ENCODE measurements around the gene CHN2.

DNA sequence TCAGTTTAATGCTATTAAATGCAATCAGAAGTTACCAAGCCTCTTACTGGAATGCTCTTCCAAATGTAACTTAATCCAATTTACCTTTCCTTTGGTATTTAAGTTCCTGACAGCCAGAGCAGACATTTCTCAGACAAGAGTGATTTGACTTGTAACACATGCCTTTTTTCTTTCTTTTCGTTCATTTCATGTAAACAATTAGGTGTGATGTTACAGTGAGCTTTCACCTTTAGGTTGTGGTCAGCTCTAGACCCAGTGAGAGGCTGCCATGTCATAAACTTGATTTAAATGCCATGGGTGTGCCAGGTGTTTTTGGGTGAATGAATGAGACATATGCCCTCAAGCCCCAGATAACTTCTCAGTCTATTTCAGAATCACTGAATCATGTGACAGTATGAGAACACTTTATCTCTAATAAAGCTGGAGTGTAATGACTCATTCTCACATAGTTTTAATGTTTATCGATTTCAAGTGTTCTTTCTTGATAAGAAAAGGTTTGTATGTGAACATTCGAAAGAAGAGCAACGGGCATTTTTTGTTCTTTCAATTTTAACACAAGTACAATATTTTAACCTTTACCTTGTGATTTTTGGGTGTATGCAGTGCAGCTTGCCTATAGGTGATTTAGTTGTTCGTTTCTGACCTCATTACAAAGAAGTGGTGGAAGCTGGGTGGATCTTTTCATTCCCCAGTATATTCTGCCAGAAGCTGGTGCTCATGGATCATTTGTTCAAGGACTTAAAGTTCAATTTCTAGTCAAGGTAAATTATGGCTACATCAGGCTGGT, 61.5 kb downstream of the CHN2 start:
- TF ChIP-seq MXI1 (IDR thresholded peaks at IDR 0.05; ENCODE audit: low read depth, low read length), result no peak
- TF ChIP-seq, protein P1, sequence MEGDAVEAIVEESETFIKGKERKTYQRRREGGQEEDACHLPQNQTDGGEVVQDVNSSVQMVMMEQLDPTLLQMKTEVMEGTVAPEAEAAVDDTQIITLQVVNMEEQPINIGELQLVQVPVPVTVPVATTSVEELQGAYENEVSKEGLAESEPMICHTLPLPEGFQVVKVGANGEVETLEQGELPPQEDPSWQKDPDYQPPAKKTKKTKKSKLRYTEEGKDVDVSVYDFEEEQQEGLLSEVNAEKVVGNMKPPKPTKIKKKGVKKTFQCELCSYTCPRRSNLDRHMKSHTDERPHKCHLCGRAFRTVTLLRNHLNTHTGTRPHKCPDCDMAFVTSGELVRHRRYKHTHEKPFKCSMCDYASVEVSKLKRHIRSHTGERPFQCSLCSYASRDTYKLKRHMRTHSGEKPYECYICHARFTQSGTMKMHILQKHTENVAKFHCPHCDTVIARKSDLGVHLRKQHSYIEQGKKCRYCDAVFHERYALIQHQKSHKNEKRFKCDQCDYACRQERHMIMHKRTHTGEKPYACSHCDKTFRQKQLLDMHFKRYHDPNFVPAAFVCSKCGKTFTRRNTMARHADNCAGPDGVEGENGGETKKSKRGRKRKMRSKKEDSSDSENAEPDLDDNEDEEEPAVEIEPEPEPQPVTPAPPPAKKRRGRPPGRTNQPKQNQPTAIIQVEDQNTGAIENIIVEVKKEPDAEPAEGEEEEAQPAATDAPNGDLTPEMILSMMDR (IDR thresholded peaks at IDR 0.05), result no peak
- TF ChIP-seq, protein P2, sequence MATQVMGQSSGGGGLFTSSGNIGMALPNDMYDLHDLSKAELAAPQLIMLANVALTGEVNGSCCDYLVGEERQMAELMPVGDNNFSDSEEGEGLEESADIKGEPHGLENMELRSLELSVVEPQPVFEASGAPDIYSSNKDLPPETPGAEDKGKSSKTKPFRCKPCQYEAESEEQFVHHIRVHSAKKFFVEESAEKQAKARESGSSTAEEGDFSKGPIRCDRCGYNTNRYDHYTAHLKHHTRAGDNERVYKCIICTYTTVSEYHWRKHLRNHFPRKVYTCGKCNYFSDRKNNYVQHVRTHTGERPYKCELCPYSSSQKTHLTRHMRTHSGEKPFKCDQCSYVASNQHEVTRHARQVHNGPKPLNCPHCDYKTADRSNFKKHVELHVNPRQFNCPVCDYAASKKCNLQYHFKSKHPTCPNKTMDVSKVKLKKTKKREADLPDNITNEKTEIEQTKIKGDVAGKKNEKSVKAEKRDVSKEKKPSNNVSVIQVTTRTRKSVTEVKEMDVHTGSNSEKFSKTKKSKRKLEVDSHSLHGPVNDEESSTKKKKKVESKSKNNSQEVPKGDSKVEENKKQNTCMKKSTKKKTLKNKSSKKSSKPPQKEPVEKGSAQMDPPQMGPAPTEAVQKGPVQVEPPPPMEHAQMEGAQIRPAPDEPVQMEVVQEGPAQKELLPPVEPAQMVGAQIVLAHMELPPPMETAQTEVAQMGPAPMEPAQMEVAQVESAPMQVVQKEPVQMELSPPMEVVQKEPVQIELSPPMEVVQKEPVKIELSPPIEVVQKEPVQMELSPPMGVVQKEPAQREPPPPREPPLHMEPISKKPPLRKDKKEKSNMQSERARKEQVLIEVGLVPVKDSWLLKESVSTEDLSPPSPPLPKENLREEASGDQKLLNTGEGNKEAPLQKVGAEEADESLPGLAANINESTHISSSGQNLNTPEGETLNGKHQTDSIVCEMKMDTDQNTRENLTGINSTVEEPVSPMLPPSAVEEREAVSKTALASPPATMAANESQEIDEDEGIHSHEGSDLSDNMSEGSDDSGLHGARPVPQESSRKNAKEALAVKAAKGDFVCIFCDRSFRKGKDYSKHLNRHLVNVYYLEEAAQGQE (IDR thresholded peaks at IDR 0.05; ENCODE audit: low read depth, low read length), result no peak
- no peak for TF ChIP-seq NFIC (IDR thresholded peaks at IDR 0.05; ENCODE audit: borderline replicate concordance)
- no peak for TF ChIP-seq EP300 (IDR thresholded peaks at IDR 0.05; ENCODE audit: borderline replicate concordance in 1 of 2, low read depth in 1 of 2, low read length in 1 of 2)
- TF ChIP-seq RFX5 (IDR thresholded peaks at IDR 0.05; ENCODE audit: low read length), result no peak
- TF ChIP-seq, protein P3, sequence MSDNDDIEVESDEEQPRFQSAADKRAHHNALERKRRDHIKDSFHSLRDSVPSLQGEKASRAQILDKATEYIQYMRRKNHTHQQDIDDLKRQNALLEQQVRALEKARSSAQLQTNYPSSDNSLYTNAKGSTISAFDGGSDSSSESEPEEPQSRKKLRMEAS (IDR thresholded peaks at IDR 0.05; ENCODE audit: low read depth), result no peak
- TF ChIP-seq RAD21 (IDR thresholded peaks at IDR 0.05; ENCODE audit: low read length), result no peak
- no peak for TF ChIP-seq TAF1 (IDR thresholded peaks at IDR 0.05; ENCODE audit: borderline replicate concordance, low read depth, low read length)
- no peak for TF ChIP-seq EZH2phosphoT487 (IDR thresholded peaks at IDR 0.05; ENCODE audit: borderline replicate concordance, low read depth)
- TF ChIP-seq, protein P4, sequence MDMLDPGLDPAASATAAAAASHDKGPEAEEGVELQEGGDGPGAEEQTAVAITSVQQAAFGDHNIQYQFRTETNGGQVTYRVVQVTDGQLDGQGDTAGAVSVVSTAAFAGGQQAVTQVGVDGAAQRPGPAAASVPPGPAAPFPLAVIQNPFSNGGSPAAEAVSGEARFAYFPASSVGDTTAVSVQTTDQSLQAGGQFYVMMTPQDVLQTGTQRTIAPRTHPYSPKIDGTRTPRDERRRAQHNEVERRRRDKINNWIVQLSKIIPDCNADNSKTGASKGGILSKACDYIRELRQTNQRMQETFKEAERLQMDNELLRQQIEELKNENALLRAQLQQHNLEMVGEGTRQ (IDR thresholded peaks at IDR 0.05; ENCODE audit: borderline replicate concordance, low read depth, low read length), result no peak
- no peak for TF ChIP-seq RCOR1 (IDR thresholded peaks at IDR 0.05; ENCODE audit: low read length)
